K562 (cell line): ENCODE data around the gene COL4A1. TPM values are rescaled to one million over a fixed set of nuclear protein-coding genes. Genes with fewer than 3 reads are reported as not detected.

Experiments used
- ATAC-seq: fragments of 200-7000 bp; cut with Tn5 transposase; 3 replicates; pipeline ENCODE4 v1.9.1; 2020; ENCODE audit warnings: moderate library complexity
- BruUV-seq: library from RNA; stranded (reverse); fragments of 400-500 nt; replicated peaks from 2 replicates; lab custom pipeline; 2021; lab: Mats Ljungman, UMichigan
- CTCF ChIA-PET: fragments of 300-600 bp; formaldehyde crosslinking; extraction: SDS; loops from one replicate; lab custom pipeline; 2021; ENCODE audit warnings: low intra/inter-chr PET ratio; lab: Yijun Ruan, JAX
- POLR2A ChIA-PET: fragments of 300-600, 350-650 bp; sonication (Branson Sonifier 250); formaldehyde crosslinking; extraction: SDS; loops from one replicate; lab custom pipeline; 2021; ENCODE audit warnings: antibody characterized with exemption, inconsistent platforms; lab: Yijun Ruan, JAX
- DNase-seq, 4 experiments: peaks; one replicate each; pipeline versions ENCODE4 v3.0.0 to v3.0.0-alpha.2; 2011 to 2018; ENCODE audit warnings: low spot score in 3 of 4, mixed read lengths in 3 of 4; ENCODE audit errors: extremely low read depth in 1 of 4
- FAIRE-seq: peaks from 2 replicates; lab custom pipeline; 2011; peaks lifted over from hg19 to GRCh38; lab: Jason Lieb, UNC
- H2AFZ ChIP-seq: 2 replicates; pipeline ENCODE4 v1.6.0; 2011; ENCODE audit warnings: low read depth, low read length, control low read depth, inconsistent platforms
- H3K27ac ChIP-seq: fragments of 200-600 bp; 3 replicates; pipeline ENCODE4 v1.8.0; 2011; ENCODE audit warnings: low read depth, mild to moderate bottlenecking, control low read depth, inconsistent platforms, low read length, moderate library complexity, mixed read lengths; ENCODE audit errors: extremely low read depth
- H3K27me3 ChIP-seq, 2 experiments: fragments of 300-600 bp in 1 of 2; 2 replicates in 1 of 2; 3 replicates in 1 of 2; pipeline versions ENCODE4 v1.6.0 to v1.8.0; 2011; ENCODE audit warnings: inconsistent platforms in 2 of 2, low read length in 2 of 2, mild to moderate bottlenecking in 1 of 2, mixed read lengths in 1 of 2, moderate library complexity in 1 of 2; ENCODE audit not compliant: control insufficient read depth in 2 of 2, insufficient read depth in 2 of 2
- H3K36me3 ChIP-seq: fragments of 300-600 bp; 3 replicates; pipeline ENCODE4 v1.8.0; 2011; ENCODE audit warnings: mild to moderate bottlenecking, low read length, inconsistent platforms; ENCODE audit not compliant: control insufficient read depth, insufficient read depth
- H3K4me1 ChIP-seq, 2 experiments: fragments of 200-600 bp in 1 of 2; replicated peaks in 1 of 2; 2 replicates in 1 of 2; 3 replicates in 1 of 2; pipeline versions ENCODE4 v1.5.1 to v1.8.0; 2011; ENCODE audit warnings: inconsistent platforms in 2 of 2, low read length in 2 of 2, mild to moderate bottlenecking in 1 of 2, mixed read lengths in 1 of 2, moderate library complexity in 1 of 2; ENCODE audit not compliant: control insufficient read depth in 2 of 2, insufficient read depth in 2 of 2
- H3K4me2 ChIP-seq: 2 replicates; pipeline ENCODE4 v1.6.1; 2011; ENCODE audit warnings: low read length, control low read depth, inconsistent platforms, mixed read lengths; ENCODE audit not compliant: insufficient read depth
- H3K4me3 ChIP-seq: fragments of 200-600 bp; sonication (generic), shearing (Covaris generic); 2 replicates; pipeline ENCODE4 v1.5.1; 2016; ENCODE audit warnings: control low read depth, inconsistent platforms
- H3K79me2 ChIP-seq: fragments of 200-600 bp; 3 replicates; pipeline ENCODE4 v1.8.0; 2011; ENCODE audit warnings: low read length, inconsistent platforms; ENCODE audit not compliant: control insufficient read depth, insufficient read depth
- H3K9ac ChIP-seq, 2 experiments: 2 replicates each; pipeline versions ENCODE4 v1.6.0 to v1.6.1; 2011; ENCODE audit warnings: low read depth in 2 of 2, low read length in 2 of 2, control low read depth in 1 of 2, inconsistent platforms in 1 of 2, mild to moderate bottlenecking in 1 of 2, mixed read lengths in 1 of 2; ENCODE audit not compliant: insufficient read depth in 1 of 2
- H3K9me1 ChIP-seq: one replicate; pipeline ENCODE4 v1.6.0; 2011; ENCODE audit warnings: inconsistent platforms, mild to moderate bottlenecking, low read length, moderate library complexity; ENCODE audit not compliant: control insufficient read depth, insufficient read depth
- H3K9me3 ChIP-seq: replicated peaks from 2 replicates; pipeline ENCODE4 v1.5.1; 2011; ENCODE audit warnings: low read depth, low read length, inconsistent platforms; ENCODE audit not compliant: control insufficient read depth, insufficient read depth
- H4K20me1 ChIP-seq: replicated peaks from 2 replicates; pipeline ENCODE4 v1.6.1; 2011; ENCODE audit warnings: low read length, inconsistent platforms, mixed read lengths; ENCODE audit not compliant: control insufficient read depth, insufficient read depth
- AFF4 ChIP-seq: sonication (generic); formaldehyde crosslinking; IDR thresholded peaks from 2 replicates; pipeline ENCODE4 v1.8.0; 2023; ENCODE audit warnings: mild to moderate bottlenecking, missing genetic modification reagents
- BMI1 ChIP-seq: fragments of 150-350 bp; IDR thresholded peaks from 2 replicates; pipeline ENCODE4 v1.6.1; 2014; ENCODE audit warnings: low read length
- CHCHD3 ChIP-seq: fragments of 250-450 bp; sonication (Bioruptor Pico); IDR thresholded peaks from 2 replicates; pipeline ENCODE4 v2.1.2; 2022; ENCODE audit warnings: mild to moderate bottlenecking
- EWSR1 ChIP-seq: fragments of 450-650 bp; IDR thresholded peaks from 2 replicates; pipeline ENCODE4 v1.6.1; 2018; ENCODE audit warnings: borderline replicate concordance, mild to moderate bottlenecking, low read depth, moderate library complexity; ENCODE audit not compliant: partially characterized antibody
- FOXA1 ChIP-seq: fragments of 450-650 bp; IDR thresholded peaks from 2 replicates; pipeline ENCODE4 v1.6.1; 2016; ENCODE audit warnings: mild to moderate bottlenecking, borderline replicate concordance
- GMEB1 ChIP-seq: fragments of 250-450 bp; sonication (Bioruptor Pico); IDR thresholded peaks from 2 replicates; pipeline ENCODE4 v1.4.0; 2020; ENCODE audit warnings: mild to moderate bottlenecking
- GTF2E2 ChIP-seq: fragments of 200-800 bp; sonication (Bioruptor generic); IDR thresholded peaks from 2 replicates; pipeline ENCODE4 v1.6.1; 2016; ENCODE audit warnings: missing genetic modification characterization, missing compliant biosample characterization
- JUNB ChIP-seq: fragments of 450-650 bp; formaldehyde crosslinking; conservative IDR thresholded peaks from 2 replicates; pipeline ENCODE4 v1.4.0; 2020; ENCODE audit warnings: mild to moderate bottlenecking
- KDM4B ChIP-seq, 2 experiments: fragments of 450-650 bp in 1 of 2; sonication (generic) in 1 of 2; IDR thresholded peaks; 2 replicates each; pipeline ENCODE4 v1.6.1; 2016 to 2017; ENCODE audit warnings: borderline replicate concordance in 2 of 2, antibody characterized with exemption in 1 of 2, low read depth in 1 of 2, mild to moderate bottlenecking in 1 of 2
- NRF1 ChIP-seq, 2 experiments: fragments of 450-650 bp; IDR thresholded peaks in 1 of 2; conservative IDR thresholded peaks in 1 of 2; 2 replicates each; pipeline ENCODE4 v1.6.1; 2014; ENCODE audit warnings: mild to moderate bottlenecking in 2 of 2
- POU5F1 ChIP-seq: fragments of 150-350 bp; IDR thresholded peaks from 2 replicates; pipeline ENCODE4 v1.6.1; 2014; ENCODE audit warnings: borderline replicate concordance, low read length, low read depth, mild to moderate bottlenecking; ENCODE audit not compliant: partially characterized antibody
- SIX5 ChIP-seq, 2 experiments: IDR thresholded peaks; 2 replicates each; pipeline ENCODE4 v1.6.1; 2011; ENCODE audit warnings: low read length in 2 of 2, borderline replicate concordance in 1 of 2, low read depth in 1 of 2, mild to moderate bottlenecking in 1 of 2, moderate library complexity in 1 of 2; ENCODE audit not compliant: insufficient read depth in 1 of 2
- ZBTB2 ChIP-seq: fragments of 450-650 bp; IDR thresholded peaks from 2 replicates; pipeline ENCODE4 v1.6.1; 2016; ENCODE audit warnings: antibody characterized with exemption
- ZFP30 ChIP-seq: fragments of 250-450 bp; sonication (Bioruptor Pico); IDR thresholded peaks from 2 replicates; pipeline ENCODE4 v1.8.0; 2022; ENCODE audit warnings: moderate library complexity, mild to moderate bottlenecking, inconsistent platforms, borderline replicate concordance
- ZNF324 ChIP-seq: fragments of 250-450 bp; sonication (Bioruptor Pico); IDR thresholded peaks from 2 replicates; pipeline ENCODE4 v1.4.0; 2020; ENCODE audit warnings: mild to moderate bottlenecking
- ZNF354B ChIP-seq: fragments of 250-450 bp; sonication (Bioruptor Pico); IDR thresholded peaks from 2 replicates; pipeline ENCODE4 v1.4.0; 2020
- ZNF717 ChIP-seq: fragments of 250-450 bp; sonication (Bioruptor Pico); IDR thresholded peaks from 2 replicates; pipeline ENCODE4 v1.5.0; 2021
- WGBS: fragments of 100-300 bp; shearing (Covaris generic); methylation state at CpG from one replicate; pipeline ENCODE4 v1.1.6; 2016; ENCODE audit warnings: low coverage, mixed read lengths; ENCODE audit not compliant: insufficient coverage; ENCODE audit errors: missing lambda C conversion rate; 5-methylcytosine and 5-hydroxymethylcytosine counted together
- in situ Hi-C: fragments of 300-500 bp; cut with MboI; formaldehyde crosslinking; loops from 4 replicates; pipeline ENCODE4 v1.15.0; 2018; ENCODE audit warnings: inconsistent platforms, mixed read lengths
- intact Hi-C: fragments of 100-400 bp; cut with micrococcal nuclease; formaldehyde crosslinking; loops from 2 replicates; pipeline ENCODE4 v1.14.2; 2022
- polyA plus RNA-seq, 8 experiments: library from polyadenylated mRNA; depleted of rRNA in 4 of 8; stranded (reverse) in 5 of 8; unstranded in 3 of 8; fragments of >200 nt; fragmentation: Nextera tagmentation in 2 of 8; fragmentation: Illumina TruSeq in 1 of 8; extraction: Ambion mirVana in 2 of 8; extraction: Trizol in 1 of 8; gene quantifications; 2 replicates each; pipeline versions ENCODE4 v1.2.1 to v1.2.3, GENCODE V29; 2011 to 2014; ENCODE audit warnings: inconsistent platforms in 1 of 8, missing spikeins in 1 of 8
- total RNA-seq, 7 experiments: library from RNA; depleted of rRNA in 6 of 7; stranded (reverse); fragments of >200 nt in 6 of 7; fragmentation: Illumina TruSeq in 2 of 7; extraction: Trizol in 2 of 7; gene quantifications; 2 replicates each; pipeline versions ENCODE4 v1.2.1 to v1.2.3, GENCODE V29; 2011 to 2021; ENCODE audit warnings: low replicate concordance in 1 of 7

Gene COL4A1
- total and polyA plus RNA-seq, 9 of the 15 experiments (the other 6 are each of a cell fraction or from before 2014, with no cell fraction given), result 0.35 TPM; not detected in 8

- Histone ChIP-seq H3K27me3 (peaks cover 0 to 20% of the 10 kb centered on the region in 2 experiments; a peak in 2 of 5 replicates), H3K4me1 (no peaks in the 10 kb centered on the region), H3K9ac (no peak overlapping the region), H3K36me3 (no peaks in the 10 kb centered on the region), H3K4me2 (no peak overlapping the region), H3K4me3 (no peak overlapping the region), H4K20me1 (no peaks in the 10 kb centered on the region), H3K9me1 (no peaks in the 10 kb centered on the region), H3K9me3 (no peaks in the 10 kb centered on the region), H3K27ac (no peak overlapping the region), H2AFZ (no peak overlapping the region), H3K79me2 (no peaks in the 10 kb centered on the region)
- in situ Hi-C loops (no loop called here), intact Hi-C loops (no loop called here)
- ATAC-seq (no peak), DNase-seq (no peak), FAIRE-seq (no peak)
- WGBS, result 2% methylated on average over 14 of the region's 14 CpGs
- BruUV-seq, result no TSS peak
- ChIA-PET POLR2A (interaction anchor here (0.6 kb wide), 1 partner anchor 9 kb away, joined by 3 read pairs; no protein-coding TSS in a partner anchor), CTCF (no interaction called here)
- TF ChIP-seq SIX5 (IDR thresholded peaks at IDR 0.05; ENCODE audit: borderline replicate concordance in 1 of 2, insufficient read depth in 1 of 2, low read depth in 1 of 2, low read length in 2 of 2), result no peak
- TF ChIP-seq JUNB (CRISPR knock-in tag), result no peak
- no peak for TF ChIP-seq BMI1
- no peak for TF ChIP-seq AFF4
- TF ChIP-seq NRF1 (conservative IDR thresholded peaks at IDR 0.05 in 1 of 2, IDR thresholded peaks at IDR 0.05 in 1 of 2), result no peak
- no peak for TF ChIP-seq POU5F1
- TF ChIP-seq GTF2E2 (tag), result no peak
- no peak for TF ChIP-seq ZFP30
- TF ChIP-seq EWSR1, result no peak
- no peak for TF ChIP-seq ZNF324 (CRISPR knock-in tag)
- no peak for TF ChIP-seq FOXA1
- TF ChIP-seq GMEB1 (CRISPR knock-in tag), result no peak
- no peak for TF ChIP-seq CHCHD3
- TF ChIP-seq ZBTB2, result no peak
- no peak for TF ChIP-seq KDM4B (IDR thresholded peaks at IDR 0.05; ENCODE audit: borderline replicate concordance in 2 of 2, low read depth in 1 of 2)
- no peak for TF ChIP-seq ZNF354B (CRISPR knock-in tag)
- no peak for TF ChIP-seq ZNF717 (CRISPR knock-in tag)
Measured at GRCh38 chr13:110155072-110155471, 151.9 kb downstream of the COL4A1 start.
